ENCODE data around the gene UBXN6.
A peak's percentile ranks its signal among the peaks of the same experiment; 100 is the strongest.

The UBXN6 gene

GRCh38 chr19:4474514-4475022, 17.0 kb upstream of the UBXN6 start:
- TF ChIP-seq EP300 (IDR thresholded peaks at IDR 0.05; ENCODE audit: borderline replicate concordance) (no peak), TCF12 (IDR thresholded peaks at IDR 0.05; ENCODE audit: low read depth) (no peak), TAF1 (IDR thresholded peaks at IDR 0.05; ENCODE audit: low read depth) (no peak), USF1 (IDR thresholded peaks at IDR 0.05) (no peak), MAX (IDR thresholded peaks at IDR 0.05) (no peak), NFIC (IDR thresholded peaks at IDR 0.05) (no peak), CREB1 (IDR thresholded peaks at IDR 0.05; ENCODE audit: low read depth) (no peak), CEBPB (IDR thresholded peaks at IDR 0.05) (no peak), FOXM1 (IDR thresholded peaks at IDR 0.05; ENCODE audit: borderline replicate concordance, low read depth) (no peak), YY1 (IDR thresholded peaks at IDR 0.05; ENCODE audit: low read depth) (no peak), RAD21 (IDR thresholded peaks at IDR 0.05; ENCODE audit: low read depth) (no peak), TEAD4 (IDR thresholded peaks at IDR 0.05) (no peak), REST (IDR thresholded peaks at IDR 0.05; ENCODE audit: low read depth) (no peak), ZBTB7A (IDR thresholded peaks at IDR 0.05; ENCODE audit: low read depth) (no peak), EGR1 (IDR thresholded peaks at IDR 0.05) (no peak)

- TF ChIP-seq CREB1 (IDR thresholded peaks at IDR 0.05; ENCODE audit: low read depth): no peak
Measured at GRCh38 chr19:4473763-4474513, 16.3 kb upstream of the UBXN6 start.

GRCh38 chr19:4473011-4473762, 15.6 kb upstream of the UBXN6 start:
- TF ChIP-seq MAX (IDR thresholded peaks at IDR 0.05) (no peak), TAF1 (IDR thresholded peaks at IDR 0.05; ENCODE audit: low read depth) (no peak), FOXM1 (IDR thresholded peaks at IDR 0.05; ENCODE audit: borderline replicate concordance, low read depth) (no peak), REST (IDR thresholded peaks at IDR 0.05; ENCODE audit: low read depth) (no peak), YY1 (IDR thresholded peaks at IDR 0.05; ENCODE audit: low read depth) (no peak), TEAD4 (IDR thresholded peaks at IDR 0.05) (no peak), RAD21 (IDR thresholded peaks at IDR 0.05; ENCODE audit: low read depth) (no peak), EGR1 (IDR thresholded peaks at IDR 0.05) (no peak), NFIC (IDR thresholded peaks at IDR 0.05) (no peak), CEBPB (IDR thresholded peaks at IDR 0.05) (no peak), CREB1 (IDR thresholded peaks at IDR 0.05; ENCODE audit: low read depth) (no peak), EP300 (IDR thresholded peaks at IDR 0.05; ENCODE audit: borderline replicate concordance) (no peak), TCF12 (IDR thresholded peaks at IDR 0.05; ENCODE audit: low read depth) (no peak), ZBTB7A (IDR thresholded peaks at IDR 0.05; ENCODE audit: low read depth) (no peak), USF1 (IDR thresholded peaks at IDR 0.05) (no peak)

- TF ChIP-seq USF1 (IDR thresholded peaks at IDR 0.05): no peak
- peak; percentile 36; the same call in 1 of the 2 replicates for TF ChIP-seq EP300 (IDR thresholded peaks at IDR 0.05; ENCODE audit: borderline replicate concordance)
- 0 out of 2 replicates have a peak, but pooled peaks have one; percentile 13 for TF ChIP-seq TCF12 (IDR thresholded peaks at IDR 0.05; ENCODE audit: low read depth)
- TF ChIP-seq EGR1 (IDR thresholded peaks at IDR 0.05): peak; percentile 62; the same call in 1 of the 2 replicates
- TF ChIP-seq NFIC (IDR thresholded peaks at IDR 0.05): no peak
- no peak for TF ChIP-seq RAD21 (IDR thresholded peaks at IDR 0.05; ENCODE audit: low read depth)
- TF ChIP-seq ZBTB7A (IDR thresholded peaks at IDR 0.05; ENCODE audit: low read depth): 0 out of 2 replicates have a peak, but pooled peaks have one; percentile 20
- TF ChIP-seq TAF1 (IDR thresholded peaks at IDR 0.05; ENCODE audit: low read depth): peak; percentile 47; the same call in 1 of the 2 replicates
Measured at GRCh38 chr19:4472174-4472974, 14.8 kb upstream of the UBXN6 start, which contains the start of gene HDGFL2. Gene HDGFL2, plus strand, starts transcription at chr19:4472297. Its CDS starts 54 bp downstream, at chr19:4472351.
